Left lung (tissue), 10 donors: ENCODE data around the gene PANX3. TPM values are rescaled to one million over a fixed set of nuclear protein-coding genes. Genes with fewer than 3 reads are reported as not detected.
A peak's percentile ranks its signal among the peaks of the same experiment; 100 is the strongest.

Experiments used
- ATAC-seq: fragments of 200-7000 bp; cut with Tn5 transposase; one replicate; pipeline ENCODE4 v1.9.1; 2020; ENCODE audit warnings: moderate library complexity
- DNase-seq, 4 donors: peaks; one replicate each; pipeline ENCODE4 v3.0.0-alpha.2; 2013 to 2020
- H3K27ac ChIP-seq, 2 donors: fragments of 200-600 bp; sonication (generic) in 1 of 2; one replicate each; pipeline versions ENCODE4 v1.5.0 to v1.8.0; 2020 to 2021
- H3K27me3 ChIP-seq, 2 donors: fragments of 200-600 bp; sonication (generic) in 1 of 2; one replicate each; pipeline versions ENCODE4 v1.5.0 to v1.8.0; 2020 to 2021
- H3K36me3 ChIP-seq, 2 donors: fragments of 200-600 bp; sonication (generic) in 1 of 2; one replicate each; pipeline versions ENCODE4 v1.5.0 to v1.8.0; 2020 to 2021
- H3K4me1 ChIP-seq, 2 donors: fragments of 200-600 bp; one replicate each; pipeline ENCODE4 v1.8.0; 2021
- H3K4me3 ChIP-seq, 2 donors: fragments of 200-600 bp; sonication (generic) in 1 of 2; one replicate each; pipeline versions ENCODE4 v1.5.0 to v1.8.0; 2020 to 2021; ENCODE audit warnings: mild to moderate bottlenecking in 1 of 2
- H3K9me3 ChIP-seq, 2 donors: fragments of 200-600 bp; sonication (generic) in 1 of 2; one replicate each; pipeline versions ENCODE4 v1.5.0 to v1.8.0; 2020 to 2021
- CTCF ChIP-seq, 2 donors: fragments of 200-600 bp; sonication (generic) in 1 of 2; IDR thresholded peaks; one replicate each; pipeline versions ENCODE4 v1.5.0 to v1.8.0; 2021; ENCODE audit warnings: antibody characterized with exemption in 2 of 2
- intact Hi-C, 2 donors: fragments of 100-400 bp; cut with DNase I; formaldehyde crosslinking; loops; one replicate each; pipeline versions ENCODE4 v1.11.2 to v1.14.2; 2022
- polyA plus RNA-seq, 6 donors: library from polyadenylated mRNA; unstranded; fragments of 120-200 nt; gene quantifications; one replicate each; pipeline ENCODE4 v1.2.1, GENCODE V29; 2013; ENCODE audit not compliant: insufficient read length in 6 of 6
- total RNA-seq, 2 donors: library from RNA; stranded (reverse); fragmentation: NEBNext Ultra II Directional; extraction: Animal tissue kit (Norgen Biotek cat#: 25700); gene quantifications; one replicate each; pipeline ENCODE4 v1.2.1, GENCODE V29; 2021
- donor health status: DM: no; HTN: yes; CAD: no.
- donor health status: DM: no; HTN: no; CAD: no.

PANX3 gene
- total and polyA plus RNA-seq, 8 donors, result not detected

- peak; percentile 94 for ATAC-seq
- no peaks in the 10 kb centered on the region for H3K27me3 ChIP-seq
- H3K36me3 ChIP-seq, result peaks cover 0 to 4% of the 10 kb centered on the region in 2 donors
- H3K27ac ChIP-seq, result no peak overlapping the region
- DNase-seq, result peak in 1 of 4 donors; percentile 27
- no peaks in the 10 kb centered on the region for H3K4me1 ChIP-seq
- H3K4me3 ChIP-seq, result no peak overlapping the region
- intact Hi-C loops, result no loop called here
- no peaks in the 10 kb centered on the region for H3K9me3 ChIP-seq
- TF ChIP-seq CTCF (IDR thresholded peaks at IDR 0.05), result no peak
Measured at GRCh38 chr11:124656774-124657630, 45.8 kb downstream of the PANX3 start.

- intact Hi-C loops, result no loop called here
Measured at GRCh38 chr11:124657904-124658303, 46.7 kb downstream of the PANX3 start.

GRCh38 chr11:124658501-124658900, 47.3 kb downstream of the PANX3 start:
- DNase-seq, result no peak
- intact Hi-C loops, result no loop called here
- H3K27ac ChIP-seq, result no peak overlapping the region
- no peak for ATAC-seq
- no peak overlapping the region for H3K4me3 ChIP-seq
- TF ChIP-seq CTCF (IDR thresholded peaks at IDR 0.05), result no peak
- H3K4me1 ChIP-seq, result no peaks in the 10 kb centered on the region
- H3K36me3 ChIP-seq, result no peaks in the 10 kb centered on the region
- no peaks in the 10 kb centered on the region for H3K9me3 ChIP-seq
- H3K27me3 ChIP-seq, result no peaks in the 10 kb centered on the region

More at GRCh38 chr11:124657904-124658303, 46.7 kb downstream of the PANX3 start:
- no peak overlapping the region for H3K4me3 ChIP-seq
- H3K9me3 ChIP-seq, result no peaks in the 10 kb centered on the region
- no peaks in the 10 kb centered on the region for H3K27me3 ChIP-seq
- no peak overlapping the region for H3K27ac ChIP-seq
- ATAC-seq (no peak), DNase-seq (no peak)
- no peaks in the 10 kb centered on the region for H3K4me1 ChIP-seq
- no peak for TF ChIP-seq CTCF (IDR thresholded peaks at IDR 0.05)
- H3K36me3 ChIP-seq, result no peaks in the 10 kb centered on the region

GRCh38 chr11:124658986-124659385, 47.8 kb downstream of the PANX3 start:
- no peaks in the 10 kb centered on the region for H3K27me3 ChIP-seq
- TF ChIP-seq CTCF (IDR thresholded peaks at IDR 0.05), result no peak
- DNase-seq (no peak), ATAC-seq (no peak)
- H3K9me3 ChIP-seq, result no peaks in the 10 kb centered on the region
- H3K27ac ChIP-seq, result no peak overlapping the region
- H3K36me3 ChIP-seq, result no peaks in the 10 kb centered on the region
- H3K4me3 ChIP-seq, result no peak overlapping the region
- intact Hi-C loops, result no loop called here
- H3K4me1 ChIP-seq, result no peaks in the 10 kb centered on the region

GRCh38 chr11:124661553-124661952, 50.3 kb downstream of the PANX3 start:
- H3K4me3 ChIP-seq, result no peak overlapping the region
- no peak for TF ChIP-seq CTCF (IDR thresholded peaks at IDR 0.05)
- H3K27me3 ChIP-seq, result no peaks in the 10 kb centered on the region
- no peaks in the 10 kb centered on the region for H3K9me3 ChIP-seq
- H3K36me3 ChIP-seq, result no peaks in the 10 kb centered on the region
- H3K4me1 ChIP-seq, result no peaks in the 10 kb centered on the region
- intact Hi-C loops, result no loop called here
- DNase-seq (no peak), ATAC-seq (no peak)
- no peak overlapping the region for H3K27ac ChIP-seq
